Body of pancreas (tissue), 4 donors: Measurements from ENCODE around the gene MYO15B. TPM values are rescaled to one million over a fixed set of nuclear protein-coding genes. Genes with fewer than 3 reads are reported as not detected.
"Not testable (repeated sequence)": the region's sequence is repeated elsewhere in the genome, so short reads cannot be mapped to it uniquely, and the experiment has no call there.

Experiments used
- ATAC-seq: fragments of 150-250 bp; one replicate; pipeline ENCODE4 v1.9.1; 2016
- DNase-seq, 4 donors: peaks; one replicate each; pipeline ENCODE4 v3.0.0-alpha.2; 2019
- H3K27ac ChIP-seq, 4 donors: fragments of 200-600 bp; sonication (generic); 1 replicate in 3 of 4; 2 replicates in 1 of 4; pipeline versions ENCODE4 v1.5.1 to v1.6.1; 2016 to 2019; ENCODE audit warnings: mild to moderate bottlenecking in 1 of 4, mixed read lengths in 1 of 4, moderate library complexity in 1 of 4
- H3K27me3 ChIP-seq, 2 donors: fragments of 200-600 bp; sonication (generic); one replicate each; pipeline ENCODE4 v1.6.0; 2016; ENCODE audit warnings: mild to moderate bottlenecking in 1 of 2
- H3K36me3 ChIP-seq, 2 donors: fragments of 200-600 bp; sonication (generic); replicated peaks in 1 of 2; 2 replicates each; pipeline ENCODE4 v1.5.1; 2016; ENCODE audit warnings: low read depth in 2 of 2; ENCODE audit not compliant: insufficient read depth in 1 of 2
- H3K4me1 ChIP-seq: fragments of 200-600 bp; sonication (generic); one replicate; pipeline ENCODE4 v1.6.0; 2016
- H3K4me3 ChIP-seq, 2 donors: fragments of 200-600 bp; sonication (generic); 1 replicate in 1 of 2; 2 replicates in 1 of 2; pipeline ENCODE4 v1.5.1; 2016 to 2019
- H3K9me3 ChIP-seq, 3 donors: fragments of 200-600 bp; sonication (generic); 1 replicate in 2 of 3; 2 replicates in 1 of 3; pipeline ENCODE4 v1.5.1; 2016
- POLR2A ChIP-seq, 3 donors: fragments of 450-650 bp; IDR thresholded peaks; one replicate each; pipeline ENCODE4 v1.6.1; 2016; ENCODE audit warnings: antibody characterized with exemption in 3 of 3, mild to moderate bottlenecking in 2 of 3
- WGBS, 2 donors: methylation state at CpG; one replicate each; pipeline ENCODE4 v1.1.5; 2017; 5-methylcytosine and 5-hydroxymethylcytosine counted together
- intact Hi-C: fragments of 100-400 bp; cut with DNase I; formaldehyde crosslinking; loops from one replicate; pipeline ENCODE4 v1.15.1; 2023
- total RNA-seq, 2 donors: library from RNA; depleted of rRNA; stranded (reverse); fragments of >200 nt; gene quantifications; one replicate each; pipeline ENCODE4 v1.1.0, GENCODE V29; 2016
- TF ChIP-seq, protein P1 (sequence below), 7 experiments: fragments of 450-650 bp in 4 of 7; fragments of 200-600 bp in 3 of 7; sonication (generic) in 3 of 7; IDR thresholded peaks; one replicate each; pipeline ENCODE4 v1.5.1; 2016 to 2019; ENCODE audit warnings: antibody characterized with exemption in 7 of 7

The MYO15B gene
- total RNA-seq, 2 donors from 2014 or later, result 61.2 to 183 TPM

DNA sequence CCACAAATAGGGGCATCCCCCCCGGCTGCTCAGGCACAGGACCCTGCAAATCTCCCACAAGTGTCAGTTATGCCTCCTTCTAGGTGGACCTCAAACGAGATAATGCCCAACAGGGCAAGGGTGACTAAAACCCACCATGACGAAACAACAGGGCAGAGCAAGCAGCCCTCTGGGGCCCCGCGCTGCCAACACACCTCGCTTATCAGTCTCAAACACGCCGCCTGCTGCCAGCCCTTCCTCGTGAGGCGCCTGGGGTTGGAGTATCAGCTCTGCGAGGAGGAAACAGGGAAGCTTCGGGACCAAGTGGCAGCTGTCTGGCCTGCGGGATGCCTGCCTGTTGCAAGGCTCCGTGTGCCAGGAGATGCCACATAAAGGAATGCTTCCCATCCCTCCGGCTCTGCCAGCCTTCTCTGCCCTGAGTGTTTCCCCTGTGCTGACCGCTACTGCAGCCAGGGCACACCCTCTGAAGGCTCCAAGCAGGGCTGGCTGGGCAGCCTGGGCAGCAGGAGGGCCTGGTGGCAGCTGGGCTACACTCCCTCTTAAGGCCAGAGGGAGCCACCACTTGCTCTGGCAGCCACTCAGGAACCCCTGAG, 48.1 kb downstream of the MYO15B start:
- intact Hi-C loops, result no loop called here
- Histone ChIP-seq H3K4me3 (no peak overlapping the region), H3K27me3 (no peaks in the 10 kb centered on the region), H3K36me3 (no peaks in the 10 kb centered on the region), H3K4me1 (peaks cover 31% of the 10 kb centered on the region), H3K27ac (no peak overlapping the region), H3K9me3 (no peaks in the 10 kb centered on the region)
- WGBS, 2 donors, result 40 to 59% methylated on average over 4 to 16 of the region's 16 CpGs
- DNase-seq (peak in 3 of 4 donors; percentile 31 to 51 (median 48)), ATAC-seq (no peak)
- TF ChIP-seq POLR2A (IDR thresholded peaks at IDR 0.05), result no peak
- TF ChIP-seq, protein P1, sequence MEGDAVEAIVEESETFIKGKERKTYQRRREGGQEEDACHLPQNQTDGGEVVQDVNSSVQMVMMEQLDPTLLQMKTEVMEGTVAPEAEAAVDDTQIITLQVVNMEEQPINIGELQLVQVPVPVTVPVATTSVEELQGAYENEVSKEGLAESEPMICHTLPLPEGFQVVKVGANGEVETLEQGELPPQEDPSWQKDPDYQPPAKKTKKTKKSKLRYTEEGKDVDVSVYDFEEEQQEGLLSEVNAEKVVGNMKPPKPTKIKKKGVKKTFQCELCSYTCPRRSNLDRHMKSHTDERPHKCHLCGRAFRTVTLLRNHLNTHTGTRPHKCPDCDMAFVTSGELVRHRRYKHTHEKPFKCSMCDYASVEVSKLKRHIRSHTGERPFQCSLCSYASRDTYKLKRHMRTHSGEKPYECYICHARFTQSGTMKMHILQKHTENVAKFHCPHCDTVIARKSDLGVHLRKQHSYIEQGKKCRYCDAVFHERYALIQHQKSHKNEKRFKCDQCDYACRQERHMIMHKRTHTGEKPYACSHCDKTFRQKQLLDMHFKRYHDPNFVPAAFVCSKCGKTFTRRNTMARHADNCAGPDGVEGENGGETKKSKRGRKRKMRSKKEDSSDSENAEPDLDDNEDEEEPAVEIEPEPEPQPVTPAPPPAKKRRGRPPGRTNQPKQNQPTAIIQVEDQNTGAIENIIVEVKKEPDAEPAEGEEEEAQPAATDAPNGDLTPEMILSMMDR (IDR thresholded peaks at IDR 0.05), result no peak

DNA sequence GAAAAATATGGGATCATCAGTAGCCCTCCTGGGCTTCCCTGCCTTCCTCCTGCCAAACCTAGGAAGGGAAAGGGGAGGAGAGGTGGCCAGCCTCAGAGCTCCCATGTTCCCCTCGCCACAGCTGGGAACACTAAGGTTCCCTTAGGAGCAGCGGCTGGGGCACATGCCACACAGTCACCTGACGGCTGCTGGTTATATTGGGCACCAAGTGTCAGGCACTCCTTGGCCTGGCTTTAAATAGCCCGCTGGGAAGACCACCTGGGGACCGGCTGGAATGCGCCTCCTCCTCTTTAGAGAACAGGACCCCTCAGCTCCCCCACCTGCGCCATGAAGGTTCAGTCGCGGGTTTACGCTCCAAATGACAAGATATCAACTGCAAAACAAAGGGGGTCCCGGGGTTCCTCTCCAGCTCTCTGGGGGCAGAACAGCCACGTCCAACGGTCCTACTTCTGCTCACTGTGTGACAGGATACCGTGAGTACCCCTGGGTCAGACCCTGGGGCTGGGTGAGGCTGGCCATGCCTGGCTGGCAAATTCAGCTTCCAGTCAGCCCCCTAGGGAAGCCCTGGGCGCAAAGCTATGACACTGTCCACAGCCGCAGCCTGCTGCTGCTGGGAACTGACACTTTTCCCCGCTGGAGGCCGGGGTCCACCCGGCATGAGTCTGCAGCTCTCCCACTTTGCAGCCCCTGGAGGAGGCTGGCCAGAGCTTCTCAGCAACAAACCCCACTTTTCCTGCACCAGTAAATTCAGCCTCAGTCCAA, 49.0 kb downstream of the MYO15B start:
- no peak for TF ChIP-seq POLR2A (IDR thresholded peaks at IDR 0.05)
- TF ChIP-seq, protein P1 (IDR thresholded peaks at IDR 0.05), result no peak
- Histone ChIP-seq H3K4me1 (peaks cover 36% of the 10 kb centered on the region), H3K36me3 (no peaks in the 10 kb centered on the region), H3K4me3 (no peak overlapping the region), H3K9me3 (no peaks in the 10 kb centered on the region), H3K27ac (no peak overlapping the region), H3K27me3 (no peaks in the 10 kb centered on the region)
- 94 to 97% methylated on average over 9 to 17 of the region's 19 CpGs for WGBS, 2 donors
- DNase-seq, result no peak
- ATAC-seq, result no peak
- intact Hi-C loops, result no loop called here

DNA sequence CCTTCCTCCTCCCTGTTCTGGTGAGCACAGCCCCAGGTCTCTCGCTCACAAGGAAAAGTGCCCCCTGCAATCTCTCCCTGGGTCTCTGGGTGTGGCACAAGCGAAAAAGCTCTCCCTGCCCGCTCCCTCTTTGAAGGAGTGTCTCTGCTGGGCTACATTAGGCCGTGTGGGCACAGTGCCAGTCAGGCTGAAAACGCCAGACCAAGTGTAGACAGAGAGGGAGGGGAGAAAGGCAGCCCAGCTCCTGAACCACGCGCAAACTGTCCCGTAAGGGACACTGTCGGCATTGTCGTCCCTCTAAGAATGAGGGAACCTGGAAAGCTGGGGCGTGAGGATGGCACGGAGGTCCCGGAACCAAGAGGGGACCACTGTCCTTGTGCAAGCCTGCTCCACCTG, 49.5 kb downstream of the MYO15B start:
- Histone ChIP-seq H3K4me1 (peaks cover 42% of the 10 kb centered on the region), H3K27ac (no peak overlapping the region), H3K36me3 (no peaks in the 10 kb centered on the region), H3K9me3 (no peaks in the 10 kb centered on the region), H3K27me3 (no peaks in the 10 kb centered on the region), H3K4me3 (no peak overlapping the region)
- DNase-seq (no peak), ATAC-seq (no peak)
- TF ChIP-seq, protein P1 (IDR thresholded peaks at IDR 0.05), result no peak
- no peak for TF ChIP-seq POLR2A (IDR thresholded peaks at IDR 0.05)
- intact Hi-C loops, result no loop called here
- WGBS, 2 donors, result 74 to 96% methylated on average over 8 to 13 of the region's 13 CpGs

DNA sequence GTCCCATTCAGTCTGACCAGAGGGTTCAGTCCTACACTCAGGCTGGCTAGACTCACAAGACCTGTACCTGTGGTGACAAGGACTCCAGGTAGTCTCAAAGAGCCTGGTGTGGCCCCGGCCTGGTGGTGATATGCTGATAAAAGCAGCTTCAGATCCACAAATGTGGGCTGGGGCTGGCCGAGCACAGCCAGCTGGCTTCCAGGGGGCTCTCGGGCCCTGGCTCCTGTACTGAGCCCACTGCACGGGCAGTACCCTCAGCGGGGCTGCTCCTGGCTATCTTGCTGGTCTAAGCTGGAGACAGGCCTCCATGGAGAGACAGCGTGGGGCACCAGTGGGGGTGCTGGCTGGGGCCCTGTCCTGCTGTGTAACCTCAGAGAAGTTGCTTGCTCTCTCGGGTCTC, 50.0 kb downstream of the MYO15B start:
- TF ChIP-seq POLR2A (IDR thresholded peaks at IDR 0.05), result no peak
- TF ChIP-seq, protein P1 (IDR thresholded peaks at IDR 0.05), result no peak
- no peak for DNase-seq
- Histone ChIP-seq H3K36me3 (no peaks in the 10 kb centered on the region), H3K4me1 (peaks cover 43% of the 10 kb centered on the region), H3K27ac (no peak overlapping the region), H3K9me3 (no peaks in the 10 kb centered on the region), H3K4me3 (no peak overlapping the region), H3K27me3 (no peaks in the 10 kb centered on the region)
- 89 to 96% methylated on average over 6 to 7 of the region's 7 CpGs for WGBS, 2 donors
- no peak for ATAC-seq
- intact Hi-C loops, result no loop called here

DNA sequence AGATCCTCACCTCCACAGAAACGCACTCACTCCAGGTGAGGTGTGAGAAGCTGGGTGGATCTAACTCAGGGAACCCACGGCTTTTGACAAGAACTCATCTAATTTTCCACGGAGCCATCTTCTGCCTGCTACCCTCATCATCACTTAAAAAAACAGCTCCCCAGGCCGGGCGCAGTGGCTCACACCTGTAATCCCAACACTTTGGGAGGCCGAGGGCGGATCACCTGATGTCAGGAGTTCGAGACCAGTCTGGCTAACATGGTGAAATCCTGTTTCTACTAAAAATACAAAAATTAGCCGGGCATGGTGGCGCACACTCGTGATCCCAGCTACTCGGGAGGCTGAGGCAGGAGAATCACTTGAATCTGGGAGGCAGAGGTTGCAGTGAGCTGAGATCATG, 50.4 kb downstream of the MYO15B start:
- H3K9me3 ChIP-seq, H3K4me3 ChIP-seq, H3K27ac ChIP-seq, ATAC-seq, intact Hi-C loops, H3K27me3 ChIP-seq, H3K36me3 ChIP-seq, DNase-seq: not testable (repeated sequence)
- peaks cover 43% of the 10 kb centered on the region for H3K4me1 ChIP-seq
- WGBS, 2 donors, result 85 to 93% methylated on average over 11 to 12 of the region's 12 CpGs
